ENCODE data around the gene CYB5R3. TPM values are rescaled to one million over a fixed set of nuclear protein-coding genes. Genes with fewer than 3 reads are reported as not detected.
"Not testable (repeated sequence)": the region's sequence is repeated elsewhere in the genome, so short reads cannot be mapped to it uniquely, and the experiment has no call there.

The CYB5R3 gene
- total and polyA plus RNA-seq, 7 experiments from 2014 or later, result 34.3 to 74.1 (median 42.3) TPM

GRCh38 chr22:42621505-42622002 lies 27.6 kb downstream of the CYB5R3 start:
- Mint-ChIP-seq H3K36me3 (peaks cover 0 to 7% (median 4%) of the 10 kb centered on the region in 5 donors), H3K27ac (peak overlapping the region in 6 of 9 donors; percentile 18 to 70 (median 43)), H3K27me3 (no peaks in the 10 kb centered on the region), H3K9me3 (no peaks in the 10 kb centered on the region), H3K4me3 (no peak overlapping the region), H3K4me1 (peaks cover 0 to 11% (median 6%) of the 10 kb centered on the region in 7 donors)
- intact Hi-C loops (cut with micrococcal nuclease), result loop anchor here in 1 of 2 donors (1.0 kb wide), 1 partner anchor 28 kb away; the partner anchor contains the start of gene CYB5R3
- H3K4me3 ChIP-seq (ENCODE audit: low read length), result no peak overlapping the region
- DNase-seq, result peak; percentile 19 to 63 (median 41)
- H3K27me3 ChIP-seq (ENCODE audit: control insufficient read depth in 2 of 2, insufficient read depth in 2 of 2, low read length in 2 of 2), result no peaks in the 10 kb centered on the region
- H3K36me3 ChIP-seq (ENCODE audit: control insufficient read depth in 2 of 3, insufficient read depth in 3 of 3, low read length in 3 of 3), result peaks cover 0 to 36% (median 0%) of the 10 kb centered on the region in 3 experiments
- no peaks in the 10 kb centered on the region for H3K9me3 ChIP-seq (ENCODE audit: control insufficient read depth in 2 of 3, low read length in 3 of 3)
- POLR2A ChIA-PET, result interaction anchor here (0.9 kb wide), 1 partner anchor 9 kb away, joined by 3 read pairs; no protein-coding TSS in a partner anchor
- no peaks in the 10 kb centered on the region for H3K4me1 ChIP-seq (ENCODE audit: control insufficient read depth in 2 of 2, insufficient read depth in 2 of 2, low read length in 2 of 2)
- ATAC-seq, result peak; percentile 86
- H3K27ac ChIP-seq (ENCODE audit: low read depth, low read length), result no peak overlapping the region
- CTCF ChIA-PET, result interaction anchor here (0.6 to 2.0 kb wide), 6 partner anchors 18 to 560 kb away, joined by 3 to 5 read pairs (median 3); partner anchors contain the start of gene CYB5R3

DNA sequence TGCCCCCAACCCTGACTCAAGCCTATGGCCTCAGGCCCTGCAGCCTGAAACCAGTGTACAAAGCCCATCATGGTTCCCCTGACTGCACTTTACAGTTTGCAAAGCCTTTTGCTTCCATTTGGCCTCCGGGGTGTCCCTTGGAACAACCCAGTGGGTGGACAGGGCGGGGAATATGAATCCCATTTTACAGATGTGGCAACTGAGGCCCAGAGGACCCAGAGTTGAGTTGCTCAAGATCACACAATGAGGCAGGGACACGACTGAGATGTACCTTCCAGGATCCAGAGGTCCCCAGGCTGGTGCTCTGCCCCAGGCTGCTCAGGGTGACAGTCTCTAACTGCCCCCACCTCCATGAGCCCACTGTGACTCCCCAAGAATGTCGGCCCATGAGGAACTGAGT lies 29.1 kb downstream of the CYB5R3 start:
- H3K4me3 ChIP-seq (ENCODE audit: low read length), result no peak overlapping the region
- no peak overlapping the region for H3K27ac ChIP-seq (ENCODE audit: low read depth, low read length)
- Mint-ChIP-seq H3K27ac (peak overlapping the region in 1 of 9 donors; percentile 38), H3K27me3 (peaks cover 0 to 1% (median 0%) of the 10 kb centered on the region in 5 donors), H3K36me3 (peaks cover 0 to 4% (median 0%) of the 10 kb centered on the region in 5 donors), H3K4me3 (no peak overlapping the region), H3K4me1 (peaks cover 8 to 22% (median 13%) of the 10 kb centered on the region in 7 donors), H3K9me3 (peaks cover 0 to 5% (median 0%) of the 10 kb centered on the region in 11 donors)
- intact Hi-C loops (cut with micrococcal nuclease), result no loop called here
- peaks cover 0 to 26% (median 0%) of the 10 kb centered on the region in 3 experiments for H3K36me3 ChIP-seq (ENCODE audit: control insufficient read depth in 2 of 3, insufficient read depth in 3 of 3, low read length in 3 of 3)
- H3K27me3 ChIP-seq (ENCODE audit: control insufficient read depth in 2 of 2, insufficient read depth in 2 of 2, low read length in 2 of 2), result no peaks in the 10 kb centered on the region
- ChIA-PET CTCF (interaction anchor here (0.6 kb wide), 1 partner anchor 531 kb away, joined by 3 read pairs; no protein-coding TSS in a partner anchor), POLR2A (interaction anchor here (0.8 kb wide), 1 partner anchor 568 kb away, joined by 4 read pairs; no protein-coding TSS in a partner anchor)
- no peak for ATAC-seq
- peaks cover 0 to 5% of the 10 kb centered on the region in 2 donors for H3K4me1 ChIP-seq (ENCODE audit: control insufficient read depth in 2 of 2, insufficient read depth in 2 of 2, low read length in 2 of 2)
- no peaks in the 10 kb centered on the region for H3K9me3 ChIP-seq (ENCODE audit: control insufficient read depth in 2 of 3, low read length in 3 of 3)
- no peak for DNase-seq

GRCh38 chr22:42619261-42620063 lies 29.7 kb downstream of the CYB5R3 start:
- H3K36me3 ChIP-seq (ENCODE audit: control insufficient read depth in 2 of 3, insufficient read depth in 3 of 3, low read length in 3 of 3), result peaks cover 0 to 22% (median 0%) of the 10 kb centered on the region in 3 experiments
- no peak overlapping the region for H3K4me3 ChIP-seq (ENCODE audit: low read length)
- no peaks in the 10 kb centered on the region for H3K27me3 ChIP-seq (ENCODE audit: control insufficient read depth in 2 of 2, insufficient read depth in 2 of 2, low read length in 2 of 2)
- POLR2A ChIA-PET, result interaction anchor here (0.6 to 0.8 kb wide), 2 partner anchors 569 to 620 kb away, joined by 3 to 4 read pairs; no protein-coding TSS in a partner anchor
- peaks cover 0 to 5% (median 0%) of the 10 kb centered on the region in 5 donors for H3K27me3 Mint-ChIP-seq
- peaks cover 0 to 8% (median 0%) of the 10 kb centered on the region in 11 donors for H3K9me3 Mint-ChIP-seq
- no peaks in the 10 kb centered on the region for H3K9me3 ChIP-seq (ENCODE audit: control insufficient read depth in 2 of 3, low read length in 3 of 3)
- H3K27ac Mint-ChIP-seq, result peak overlapping the region in 1 of 9 donors; percentile 56
- intact Hi-C loops (cut with micrococcal nuclease), result loop anchor here in 1 of 2 donors (10.0 kb wide), 1 partner anchor 935 kb away; the partner anchor contains the start of gene SNU13
- H3K4me1 ChIP-seq (ENCODE audit: control insufficient read depth in 2 of 2, insufficient read depth in 2 of 2, low read length in 2 of 2), result peaks cover 0 to 5% of the 10 kb centered on the region in 2 donors
- DNase-seq (no peak), ATAC-seq (no peak)
- CTCF ChIA-PET, result interaction anchor here (0.6 kb wide), 1 partner anchor 129 kb away, joined by 3 read pairs; no protein-coding TSS in a partner anchor
- H3K36me3 Mint-ChIP-seq, result peaks cover 0 to 4% (median 0%) of the 10 kb centered on the region in 5 donors
- no peak overlapping the region for H3K27ac ChIP-seq (ENCODE audit: low read depth, low read length)
- no peak overlapping the region for H3K4me3 Mint-ChIP-seq
- H3K4me1 Mint-ChIP-seq, result peaks cover 10 to 27% (median 14%) of the 10 kb centered on the region in 7 donors

GRCh38 chr22:42617155-42617983 lies 31.8 kb downstream of the CYB5R3 start:
- intact Hi-C loops (cut with micrococcal nuclease), result loop anchor here in 1 of 2 donors (10.0 kb wide), 1 partner anchor 933 kb away; the partner anchor contains the start of gene SNU13
- Histone ChIP-seq H3K36me3 (ENCODE audit: control insufficient read depth in 2 of 3, insufficient read depth in 3 of 3, low read length in 3 of 3) (peaks cover 0 to 3% (median 0%) of the 10 kb centered on the region in 3 experiments), H3K4me1 (ENCODE audit: control insufficient read depth in 2 of 2, insufficient read depth in 2 of 2, low read length in 2 of 2) (peaks cover 15 to 20% of the 10 kb centered on the region in 2 donors), H3K4me3 (ENCODE audit: low read length) (no peak overlapping the region), H3K9me3 (ENCODE audit: control insufficient read depth in 2 of 3, low read length in 3 of 3) (no peaks in the 10 kb centered on the region), H3K27ac (ENCODE audit: low read depth, low read length) (no peak overlapping the region), H3K27me3 (ENCODE audit: control insufficient read depth in 2 of 2, insufficient read depth in 2 of 2, low read length in 2 of 2) (no peaks in the 10 kb centered on the region)
- Mint-ChIP-seq H3K27me3 (peaks cover 0 to 5% (median 0%) of the 10 kb centered on the region in 5 donors), H3K4me1 (peaks cover 28 to 43% (median 30%) of the 10 kb centered on the region in 7 donors), H3K9me3 (peaks cover 0 to 8% (median 0%) of the 10 kb centered on the region in 11 donors), H3K36me3 (peaks cover 0 to 11% (median 0%) of the 10 kb centered on the region in 5 donors), H3K27ac (peak overlapping the region in 8 of 9 donors; percentile 40 to 100 (median 65)), H3K4me3 (peak overlapping the region in 5 of 10 donors; percentile 13 to 47 (median 33))
- CTCF ChIA-PET, result interaction anchor here (1.5 kb wide), 1 partner anchor 8 kb away, joined by 3 read pairs; no protein-coding TSS in a partner anchor
- no peak for ATAC-seq
- no peak for DNase-seq
- POLR2A ChIA-PET, result no interaction called here

DNA sequence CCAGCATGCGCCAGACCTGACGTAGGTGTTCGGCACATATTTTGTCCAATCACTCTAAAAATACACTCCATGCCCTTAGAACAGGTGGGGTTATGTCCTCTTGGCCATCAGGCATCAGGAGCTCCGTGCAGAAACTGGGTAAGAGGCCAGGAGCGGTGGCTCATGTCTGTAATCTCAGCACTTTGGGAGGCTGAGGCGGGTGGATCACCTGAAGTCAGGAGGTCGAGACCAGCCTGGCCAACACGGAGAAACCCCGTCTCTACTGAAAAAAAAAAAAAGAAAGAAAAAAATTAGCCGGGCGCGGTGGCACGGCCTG lies 33.4 kb downstream of the CYB5R3 start:
- not testable (repeated sequence) for H3K9me3 ChIP-seq (ENCODE audit: control insufficient read depth in 2 of 3, low read length in 3 of 3); ATAC-seq; H3K9me3 Mint-ChIP-seq; H3K27me3 ChIP-seq (ENCODE audit: control insufficient read depth in 2 of 2, insufficient read depth in 2 of 2, low read length in 2 of 2); H3K36me3 ChIP-seq (ENCODE audit: control insufficient read depth in 2 of 3, insufficient read depth in 3 of 3, low read length in 3 of 3); H3K27me3 Mint-ChIP-seq
- peak in 1 of 9 donors; percentile 30 for DNase-seq
- H3K4me1 Mint-ChIP-seq, result peaks cover 33 to 53% (median 43%) of the 10 kb centered on the region in 7 donors
- peak overlapping the region; percentile 91 for H3K27ac ChIP-seq (ENCODE audit: low read depth, low read length)
- H3K4me1 ChIP-seq (ENCODE audit: control insufficient read depth in 2 of 2, insufficient read depth in 2 of 2, low read length in 2 of 2), result peaks cover 28 to 33% of the 10 kb centered on the region in 2 donors
- H3K4me3 Mint-ChIP-seq, result peak overlapping the region; percentile 92 to 99 (median 94)
- ChIA-PET POLR2A (interaction anchor here (0.5 to 3.5 kb wide), 13 partner anchors 8 to 1169 kb away, joined by 3 to 19 read pairs (median 4); partner anchors contain the start of genes ARFGAP3, CYB5R3, PHF5A and SMDT1), CTCF (interaction anchor here (0.7 kb wide), 1 partner anchor 241 kb away, joined by 3 read pairs; the partner anchor contains the start of gene ARFGAP3)
- H3K36me3 Mint-ChIP-seq, result peaks cover 0 to 16% (median 0%) of the 10 kb centered on the region in 5 donors
- peak overlapping the region; percentile 98 to 100 (median 100) for H3K27ac Mint-ChIP-seq
- peak overlapping the region; percentile 91 for H3K4me3 ChIP-seq (ENCODE audit: low read length)
- intact Hi-C loops (cut with micrococcal nuclease), result loop anchor here (1.0 to 10.0 kb wide), 9 partner anchors 33 to 931 kb away; partner anchors contain the start of genes NDUFA6 (in 2 of the 2), ARFGAP3 (in 1 of the 2), CYB5R3 (in 1 of the 2) and SERHL2 (in 1 of the 2)

All from naive thymus-derived CD4-positive, alpha-beta T cell (primary cell).